HG03442 (cell line): ENCODE results near the gene HIVEP2.

ENCODE experiments used
- ATAC-seq: cut with Tn5 transposase; IDR thresholded peaks from one replicate; pipeline ENCODE4 v1.9.1; 2021; ENCODE audit warnings: mild to moderate bottlenecking, moderate library complexity; ENCODE audit not compliant: unreplicated experiment

Gene HIVEP2

GRCh38 chr6:142844065-142844755 is 100.8 kb downstream of the HIVEP2 start:
- ATAC-seq, result no peak

- ATAC-seq, result no peak
Observed at GRCh38 chr6:142843361-142843760, 101.6 kb downstream of the HIVEP2 start.

- peak; percentile 71 for ATAC-seq
Observed at GRCh38 chr6:142842418-142843261, 102.3 kb downstream of the HIVEP2 start.

GRCh38 chr6:142841915-142842314 is 103.1 kb downstream of the HIVEP2 start:
- ATAC-seq, result no peak

- ATAC-seq, result no peak
Observed at GRCh38 chr6:142839686-142840040, 105.3 kb downstream of the HIVEP2 start.

GRCh38 chr6:142838821-142839685 is 105.9 kb downstream of the HIVEP2 start:
- ATAC-seq, result no peak

GRCh38 chr6:142835787-142836535 is 109.0 kb downstream of the HIVEP2 start:
- no peak for ATAC-seq

- no peak for ATAC-seq
Observed at GRCh38 chr6:142834853-142835252, 110.1 kb downstream of the HIVEP2 start.

GRCh38 chr6:142833798-142834197 is 111.2 kb downstream of the HIVEP2 start:
- no peak for ATAC-seq

GRCh38 chr6:142833054-142833453 is 111.9 kb downstream of the HIVEP2 start:
- ATAC-seq, result no peak

GRCh38 chr6:142830807-142831206 is 114.2 kb downstream of the HIVEP2 start:
- no peak for ATAC-seq

GRCh38 chr6:142830116-142830710 is 114.8 kb downstream of the HIVEP2 start:
- no peak for ATAC-seq

- no peak for ATAC-seq
Observed at GRCh38 chr6:142829556-142829955, 115.4 kb downstream of the HIVEP2 start.

GRCh38 chr6:142827991-142828390 is 117.0 kb downstream of the HIVEP2 start:
- ATAC-seq, result no peak

GRCh38 chr6:142827369-142827768 is 117.6 kb downstream of the HIVEP2 start:
- no peak for ATAC-seq

- no peak for ATAC-seq
Observed at GRCh38 chr6:142825760-142826159, 119.2 kb downstream of the HIVEP2 start.

- ATAC-seq, result no peak
Observed at GRCh38 chr6:142824426-142824825, 120.5 kb downstream of the HIVEP2 start.

- ATAC-seq, result no peak
Observed at GRCh38 chr6:142823256-142823902, 121.6 kb downstream of the HIVEP2 start.

GRCh38 chr6:142822842-142823241 is 122.1 kb downstream of the HIVEP2 start:
- no peak for ATAC-seq

- peak; percentile 66 for ATAC-seq
Observed at GRCh38 chr6:142822383-142822782, 122.6 kb downstream of the HIVEP2 start.
